ENCODE results near the gene SLC12A5. TPM values are rescaled to one million over a fixed set of nuclear protein-coding genes. Genes with fewer than 3 reads are reported as not detected.
"Not testable (repeated sequence)": the region's sequence is repeated elsewhere in the genome, so short reads cannot be mapped to it uniquely, and the experiment has no call there.

SLC12A5 gene
- total RNA-seq, 1 experiment from 2014 or later: 7.2 TPM

GRCh38 chr20:45985573-45985972, 43.4 kb upstream of the SLC12A5 start:
- no peak overlapping the region for H3K4me3 Mint-ChIP-seq
- POLR2A ChIA-PET: no interaction called here
- H3K9me3 Mint-ChIP-seq: no peaks in the 10 kb centered on the region
- H3K36me3 Mint-ChIP-seq: no peaks in the 10 kb centered on the region
- ATAC-seq (peak; percentile 14; the same call in 1 of the 2 replicates), DNase-seq (ENCODE audit: low spot score) (no peak)
- no peak overlapping the region for H3K27ac Mint-ChIP-seq
- TF ChIP-seq GRHL2 (CRISPR knock-in tag; IDR thresholded peaks at IDR 0.05; ENCODE audit: insufficient replicate concordance, severe bottlenecking): no peak
- peaks cover 6% of the 10 kb centered on the region for H3K27me3 Mint-ChIP-seq (ENCODE audit: low read depth)
- CTCF ChIA-PET: interaction anchor here (1.0 to 9.6 kb wide), 7 partner anchors 15 to 95 kb away, joined by 3 to 235 read pairs (median 28); no protein-coding TSS in a partner anchor
- peaks cover 14% of the 10 kb centered on the region for H3K4me1 Mint-ChIP-seq

GRCh38 chr20:45987108-45987780, 41.8 kb upstream of the SLC12A5 start:
- Mint-ChIP-seq H3K4me1 (peaks cover 14% of the 10 kb centered on the region), H3K27ac (no peak overlapping the region), H3K9me3 (no peaks in the 10 kb centered on the region), H3K27me3 (ENCODE audit: low read depth) (peaks cover 6% of the 10 kb centered on the region), H3K36me3 (no peaks in the 10 kb centered on the region), H3K4me3 (no peak overlapping the region)
- POLR2A ChIA-PET: interaction anchor here (0.9 to 1.6 kb wide), 2 partner anchors 9 to 25 kb away, joined by 4 to 10 read pairs; no protein-coding TSS in a partner anchor
- DNase-seq (ENCODE audit: low spot score): peak; percentile 93
- TF ChIP-seq GTF2I (CRISPR knock-in tag; conservative IDR thresholded peaks at IDR 0.05) (peak; percentile 65; the same call in 1 of the 2 replicates), PREB (CRISPR knock-in tag; IDR thresholded peaks at IDR 0.05; ENCODE audit: borderline replicate concordance) (no peak), ZNF138 (CRISPR knock-in tag; conservative IDR thresholded peaks at IDR 0.05) (no peak), TP53 (CRISPR knock-in tag; IDR thresholded peaks at IDR 0.05) (no peak), SMAD3 (CRISPR knock-in tag; IDR thresholded peaks at IDR 0.05; ENCODE audit: borderline replicate concordance) (0 out of 2 replicates have a peak, but pooled peaks have one; percentile 34), ZNF121 (CRISPR knock-in tag; IDR thresholded peaks at IDR 0.05) (peak; percentile 57; the same call in 1 of the 2 replicates), TEAD1 (CRISPR knock-in tag; IDR thresholded peaks at IDR 0.05) (no peak), SP1 (CRISPR knock-in tag; conservative IDR thresholded peaks at IDR 0.05) (peak; percentile 38; the same call in 1 of the 2 replicates), ERG (CRISPR knock-in tag; IDR thresholded peaks at IDR 0.05) (no peak), STAT6 (CRISPR knock-in tag; conservative IDR thresholded peaks at IDR 0.05; ENCODE audit: low read depth) (no peak)
- TF ChIP-seq, protein P1, sequence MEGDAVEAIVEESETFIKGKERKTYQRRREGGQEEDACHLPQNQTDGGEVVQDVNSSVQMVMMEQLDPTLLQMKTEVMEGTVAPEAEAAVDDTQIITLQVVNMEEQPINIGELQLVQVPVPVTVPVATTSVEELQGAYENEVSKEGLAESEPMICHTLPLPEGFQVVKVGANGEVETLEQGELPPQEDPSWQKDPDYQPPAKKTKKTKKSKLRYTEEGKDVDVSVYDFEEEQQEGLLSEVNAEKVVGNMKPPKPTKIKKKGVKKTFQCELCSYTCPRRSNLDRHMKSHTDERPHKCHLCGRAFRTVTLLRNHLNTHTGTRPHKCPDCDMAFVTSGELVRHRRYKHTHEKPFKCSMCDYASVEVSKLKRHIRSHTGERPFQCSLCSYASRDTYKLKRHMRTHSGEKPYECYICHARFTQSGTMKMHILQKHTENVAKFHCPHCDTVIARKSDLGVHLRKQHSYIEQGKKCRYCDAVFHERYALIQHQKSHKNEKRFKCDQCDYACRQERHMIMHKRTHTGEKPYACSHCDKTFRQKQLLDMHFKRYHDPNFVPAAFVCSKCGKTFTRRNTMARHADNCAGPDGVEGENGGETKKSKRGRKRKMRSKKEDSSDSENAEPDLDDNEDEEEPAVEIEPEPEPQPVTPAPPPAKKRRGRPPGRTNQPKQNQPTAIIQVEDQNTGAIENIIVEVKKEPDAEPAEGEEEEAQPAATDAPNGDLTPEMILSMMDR (IDR thresholded peaks at IDR 0.05): peak; percentile 93
- TF ChIP-seq, protein P2, sequence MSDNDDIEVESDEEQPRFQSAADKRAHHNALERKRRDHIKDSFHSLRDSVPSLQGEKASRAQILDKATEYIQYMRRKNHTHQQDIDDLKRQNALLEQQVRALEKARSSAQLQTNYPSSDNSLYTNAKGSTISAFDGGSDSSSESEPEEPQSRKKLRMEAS (CRISPR knock-in tag; IDR thresholded peaks at IDR 0.05): 0 out of 2 replicates have a peak, but pooled peaks have one; percentile 29
- TF ChIP-seq, protein P3, sequence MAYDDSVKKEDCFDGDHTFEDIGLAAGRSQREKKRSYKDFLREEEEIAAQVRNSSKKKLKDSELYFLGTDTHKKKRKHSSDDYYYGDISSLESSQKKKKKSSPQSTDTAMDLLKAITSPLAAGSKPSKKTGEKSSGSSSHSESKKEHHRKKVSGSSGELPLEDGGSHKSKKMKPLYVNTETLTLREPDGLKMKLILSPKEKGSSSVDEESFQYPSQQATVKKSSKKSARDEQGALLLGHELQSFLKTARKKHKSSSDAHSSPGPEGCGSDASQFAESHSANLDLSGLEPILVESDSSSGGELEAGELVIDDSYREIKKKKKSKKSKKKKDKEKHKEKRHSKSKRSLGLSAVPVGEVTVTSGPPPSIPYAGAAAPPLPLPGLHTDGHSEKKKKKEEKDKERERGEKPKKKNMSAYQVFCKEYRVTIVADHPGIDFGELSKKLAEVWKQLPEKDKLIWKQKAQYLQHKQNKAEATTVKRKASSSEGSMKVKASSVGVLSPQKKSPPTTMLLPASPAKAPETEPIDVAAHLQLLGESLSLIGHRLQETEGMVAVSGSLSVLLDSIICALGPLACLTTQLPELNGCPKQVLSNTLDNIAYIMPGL (CRISPR knock-in tag; IDR thresholded peaks at IDR 0.05): 0 out of 2 replicates have a peak, but pooled peaks have one; percentile 58
- TF ChIP-seq, protein P4, sequence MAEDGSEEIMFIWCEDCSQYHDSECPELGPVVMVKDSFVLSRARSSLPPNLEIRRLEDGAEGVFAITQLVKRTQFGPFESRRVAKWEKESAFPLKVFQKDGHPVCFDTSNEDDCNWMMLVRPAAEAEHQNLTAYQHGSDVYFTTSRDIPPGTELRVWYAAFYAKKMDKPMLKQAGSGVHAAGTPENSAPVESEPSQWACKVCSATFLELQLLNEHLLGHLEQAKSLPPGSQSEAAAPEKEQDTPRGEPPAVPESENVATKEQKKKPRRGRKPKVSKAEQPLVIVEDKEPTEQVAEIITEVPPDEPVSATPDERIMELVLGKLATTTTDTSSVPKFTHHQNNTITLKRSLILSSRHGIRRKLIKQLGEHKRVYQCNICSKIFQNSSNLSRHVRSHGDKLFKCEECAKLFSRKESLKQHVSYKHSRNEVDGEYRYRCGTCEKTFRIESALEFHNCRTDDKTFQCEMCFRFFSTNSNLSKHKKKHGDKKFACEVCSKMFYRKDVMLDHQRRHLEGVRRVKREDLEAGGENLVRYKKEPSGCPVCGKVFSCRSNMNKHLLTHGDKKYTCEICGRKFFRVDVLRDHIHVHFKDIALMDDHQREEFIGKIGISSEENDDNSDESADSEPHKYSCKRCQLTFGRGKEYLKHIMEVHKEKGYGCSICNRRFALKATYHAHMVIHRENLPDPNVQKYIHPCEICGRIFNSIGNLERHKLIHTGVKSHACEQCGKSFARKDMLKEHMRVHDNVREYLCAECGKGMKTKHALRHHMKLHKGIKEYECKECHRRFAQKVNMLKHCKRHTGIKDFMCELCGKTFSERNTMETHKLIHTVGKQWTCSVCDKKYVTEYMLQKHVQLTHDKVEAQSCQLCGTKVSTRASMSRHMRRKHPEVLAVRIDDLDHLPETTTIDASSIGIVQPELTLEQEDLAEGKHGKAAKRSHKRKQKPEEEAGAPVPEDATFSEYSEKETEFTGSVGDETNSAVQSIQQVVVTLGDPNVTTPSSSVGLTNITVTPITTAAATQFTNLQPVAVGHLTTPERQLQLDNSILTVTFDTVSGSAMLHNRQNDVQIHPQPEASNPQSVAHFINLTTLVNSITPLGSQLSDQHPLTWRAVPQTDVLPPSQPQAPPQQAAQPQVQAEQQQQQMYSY (CRISPR knock-in tag; IDR thresholded peaks at IDR 0.05): no peak
- ATAC-seq: peak; percentile 91
- CTCF ChIA-PET: interaction anchor here (0.6 to 9.6 kb wide), 40 partner anchors 8 to 377 kb away, joined by 3 to 235 read pairs (median 4); partner anchors contain the start of genes MMP9 and SNX21

DNA sequence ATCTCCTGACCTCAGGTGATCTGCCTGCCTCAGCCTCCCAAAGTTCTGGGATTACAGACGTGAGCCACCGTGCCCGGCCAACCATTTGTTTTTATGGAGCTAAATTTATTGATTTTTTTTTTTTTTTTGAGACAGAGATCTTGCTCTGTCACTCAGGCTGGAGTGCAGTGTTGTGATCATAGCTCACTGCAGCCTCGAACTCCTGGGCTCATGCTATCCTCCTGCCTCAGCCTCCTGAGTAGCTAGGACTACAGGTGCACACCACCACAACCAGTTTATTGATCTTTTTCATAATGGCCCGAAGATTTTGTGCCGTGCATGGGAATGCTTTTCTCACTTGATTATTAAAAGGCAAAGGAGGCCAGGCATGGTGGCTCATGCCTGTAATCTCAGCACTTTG, 40.2 kb upstream of the SLC12A5 start:
- CTCF ChIA-PET: interaction anchor here (0.9 to 9.6 kb wide), 5 partner anchors 19 to 70 kb away, joined by 3 to 235 read pairs (median 9); partner anchors contain the start of gene MMP9
- H3K4me3 Mint-ChIP-seq; H3K27ac Mint-ChIP-seq; H3K9me3 Mint-ChIP-seq; ATAC-seq; H3K36me3 Mint-ChIP-seq; DNase-seq (ENCODE audit: low spot score); POLR2A ChIA-PET; H3K27me3 Mint-ChIP-seq (ENCODE audit: low read depth): not testable (repeated sequence)
- peaks cover 10% of the 10 kb centered on the region for H3K4me1 Mint-ChIP-seq
